ENCODE measurements around the gene KCNMA1. TPM values are rescaled to one million over a fixed set of nuclear protein-coding genes. Genes with fewer than 3 reads are reported as not detected.

KCNMA1 gene
- total and polyA plus RNA-seq, 10 of the 15 experiments (the other 5 are each of a cell fraction or from before 2014, with no cell fraction given), result 8.5 to 77.0 (median 21.3) TPM

DNA sequence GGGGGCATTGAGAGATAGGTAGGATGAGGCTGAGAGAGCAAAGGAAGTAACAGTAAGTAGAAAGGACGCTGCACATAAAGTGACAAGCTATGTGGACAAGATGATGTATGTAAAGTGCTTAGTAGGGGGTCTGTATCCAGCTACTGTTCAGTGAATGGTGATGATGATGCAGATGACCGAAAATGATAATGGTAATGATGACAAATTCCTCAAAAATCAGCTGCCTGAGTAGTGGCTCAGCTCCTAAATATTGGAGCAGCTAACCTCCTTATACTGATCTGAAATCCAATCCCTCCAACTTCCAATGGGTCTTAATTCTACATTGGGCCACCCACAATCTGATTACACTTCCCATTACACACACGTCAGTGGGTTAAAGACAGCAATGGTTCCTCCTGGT lies 27.1 kb upstream of the KCNMA1 start:
- intact Hi-C loops (cut with micrococcal nuclease; ENCODE audit: unreplicated experiment) (no loop called here), in situ Hi-C loops (cut with MboI) (no loop called here)
- H3K36me3 ChIP-seq (ENCODE audit: control insufficient read depth in 2 of 2, insufficient read depth in 2 of 2, low read length in 1 of 2), result no peaks in the 10 kb centered on the region
- ChIA-PET POLR2A (no interaction called here), RAD21 (ENCODE audit: unreplicated experiment) (interaction anchor here (0.9 to 3.0 kb wide), 3 partner anchors 13 to 46 kb away, joined by 3 to 30 read pairs (median 4); no protein-coding TSS in a partner anchor), CTCF (interaction anchor here (1.1 to 6.5 kb wide), 4 partner anchors 13 to 47 kb away, joined by 3 to 56 read pairs (median 4); no protein-coding TSS in a partner anchor), SMC1A (ENCODE audit: uncharacterized antibody, unreplicated experiment) (interaction anchor here (0.8 to 2.6 kb wide), 7 partner anchors 9 to 47 kb away, joined by 3 to 22 read pairs (median 4); no protein-coding TSS in a partner anchor)
- no TSS peak for BruUV-seq (replicated peaks)
- WGBS (ENCODE audit: insufficient coverage, insufficient replicate concordance, low lambda C conversion rate, missing lambda C conversion rate), result 46% methylated on average over 3 of the region's 3 CpGs
- no peaks in the 10 kb centered on the region for H4K20me1 ChIP-seq (ENCODE audit: control insufficient read depth, insufficient read depth)
- no peak overlapping the region for H3K9ac ChIP-seq (ENCODE audit: control insufficient read depth, insufficient read depth, low read length)
- H2AFZ ChIP-seq (ENCODE audit: control insufficient read depth, low read depth, low read length), result no peak overlapping the region
- H3K9me3 ChIP-seq (replicated peaks; ENCODE audit: control insufficient read depth, insufficient read depth, low read length), result peaks cover 7% of the 10 kb centered on the region; the same call in 2 of the 3 replicates
- no peak overlapping the region for H3K27ac ChIP-seq (ENCODE audit: control insufficient read depth, insufficient read depth)
- FAIRE-seq, result no peak
- ATAC-seq, result no peak
- peaks cover 13% of the 10 kb centered on the region for H3K4me1 ChIP-seq (ENCODE audit: control insufficient read depth, insufficient read depth, low read length)
- no peak overlapping the region for H3K4me3 ChIP-seq
- no peak overlapping the region for H3K4me2 ChIP-seq (ENCODE audit: control insufficient read depth, insufficient read depth)
- no peaks in the 10 kb centered on the region for H3K79me2 ChIP-seq (ENCODE audit: control insufficient read depth, insufficient read depth, low read length)
- no peaks in the 10 kb centered on the region for H3K27me3 ChIP-seq (replicated peaks in 1 of 2; ENCODE audit: control insufficient read depth in 2 of 2, insufficient read depth in 2 of 2, low read length in 1 of 2)
- no peak for DNase-seq (ENCODE audit: low read depth, low spot score)
- TF ChIP-seq, protein P1, sequence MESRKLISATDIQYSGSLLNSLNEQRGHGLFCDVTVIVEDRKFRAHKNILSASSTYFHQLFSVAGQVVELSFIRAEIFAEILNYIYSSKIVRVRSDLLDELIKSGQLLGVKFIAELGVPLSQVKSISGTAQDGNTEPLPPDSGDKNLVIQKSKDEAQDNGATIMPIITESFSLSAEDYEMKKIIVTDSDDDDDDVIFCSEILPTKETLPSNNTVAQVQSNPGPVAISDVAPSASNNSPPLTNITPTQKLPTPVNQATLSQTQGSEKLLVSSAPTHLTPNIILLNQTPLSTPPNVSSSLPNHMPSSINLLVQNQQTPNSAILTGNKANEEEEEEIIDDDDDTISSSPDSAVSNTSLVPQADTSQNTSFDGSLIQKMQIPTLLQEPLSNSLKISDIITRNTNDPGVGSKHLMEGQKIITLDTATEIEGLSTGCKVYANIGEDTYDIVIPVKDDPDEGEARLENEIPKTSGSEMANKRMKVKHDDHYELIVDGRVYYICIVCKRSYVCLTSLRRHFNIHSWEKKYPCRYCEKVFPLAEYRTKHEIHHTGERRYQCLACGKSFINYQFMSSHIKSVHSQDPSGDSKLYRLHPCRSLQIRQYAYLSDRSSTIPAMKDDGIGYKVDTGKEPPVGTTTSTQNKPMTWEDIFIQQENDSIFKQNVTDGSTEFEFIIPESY (IDR thresholded peaks at IDR 0.05), result no peak
- no peak for TF ChIP-seq KDM1A (IDR thresholded peaks at IDR 0.05; ENCODE audit: borderline replicate concordance)
- no peak for TF ChIP-seq ZNF207 (IDR thresholded peaks at IDR 0.05; ENCODE audit: borderline replicate concordance)
- TF ChIP-seq EZH2 (IDR thresholded peaks at IDR 0.05; ENCODE audit: borderline replicate concordance, control insufficient read depth, low read depth, low read length), result no peak
- TF ChIP-seq, protein P2, sequence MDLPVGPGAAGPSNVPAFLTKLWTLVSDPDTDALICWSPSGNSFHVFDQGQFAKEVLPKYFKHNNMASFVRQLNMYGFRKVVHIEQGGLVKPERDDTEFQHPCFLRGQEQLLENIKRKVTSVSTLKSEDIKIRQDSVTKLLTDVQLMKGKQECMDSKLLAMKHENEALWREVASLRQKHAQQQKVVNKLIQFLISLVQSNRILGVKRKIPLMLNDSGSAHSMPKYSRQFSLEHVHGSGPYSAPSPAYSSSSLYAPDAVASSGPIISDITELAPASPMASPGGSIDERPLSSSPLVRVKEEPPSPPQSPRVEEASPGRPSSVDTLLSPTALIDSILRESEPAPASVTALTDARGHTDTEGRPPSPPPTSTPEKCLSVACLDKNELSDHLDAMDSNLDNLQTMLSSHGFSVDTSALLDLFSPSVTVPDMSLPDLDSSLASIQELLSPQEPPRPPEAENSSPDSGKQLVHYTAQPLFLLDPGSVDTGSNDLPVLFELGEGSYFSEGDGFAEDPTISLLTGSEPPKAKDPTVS (IDR thresholded peaks at IDR 0.05; ENCODE audit: low read depth, low read length), result no peak
- TF ChIP-seq, protein P3, sequence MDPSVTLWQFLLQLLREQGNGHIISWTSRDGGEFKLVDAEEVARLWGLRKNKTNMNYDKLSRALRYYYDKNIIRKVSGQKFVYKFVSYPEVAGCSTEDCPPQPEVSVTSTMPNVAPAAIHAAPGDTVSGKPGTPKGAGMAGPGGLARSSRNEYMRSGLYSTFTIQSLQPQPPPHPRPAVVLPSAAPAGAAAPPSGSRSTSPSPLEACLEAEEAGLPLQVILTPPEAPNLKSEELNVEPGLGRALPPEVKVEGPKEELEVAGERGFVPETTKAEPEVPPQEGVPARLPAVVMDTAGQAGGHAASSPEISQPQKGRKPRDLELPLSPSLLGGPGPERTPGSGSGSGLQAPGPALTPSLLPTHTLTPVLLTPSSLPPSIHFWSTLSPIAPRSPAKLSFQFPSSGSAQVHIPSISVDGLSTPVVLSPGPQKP (IDR thresholded peaks at IDR 0.05; ENCODE audit: low read depth, low read length), result no peak
- no peak for TF ChIP-seq KAT2A (conservative IDR thresholded peaks at IDR 0.05; ENCODE audit: control insufficient read depth, low read depth, low read length)
- no peak for TF ChIP-seq EGR1 (IDR thresholded peaks at IDR 0.05; ENCODE audit: borderline replicate concordance in 1 of 2, low read depth in 2 of 2, low read length in 2 of 2)
- TF ChIP-seq, protein P4, sequence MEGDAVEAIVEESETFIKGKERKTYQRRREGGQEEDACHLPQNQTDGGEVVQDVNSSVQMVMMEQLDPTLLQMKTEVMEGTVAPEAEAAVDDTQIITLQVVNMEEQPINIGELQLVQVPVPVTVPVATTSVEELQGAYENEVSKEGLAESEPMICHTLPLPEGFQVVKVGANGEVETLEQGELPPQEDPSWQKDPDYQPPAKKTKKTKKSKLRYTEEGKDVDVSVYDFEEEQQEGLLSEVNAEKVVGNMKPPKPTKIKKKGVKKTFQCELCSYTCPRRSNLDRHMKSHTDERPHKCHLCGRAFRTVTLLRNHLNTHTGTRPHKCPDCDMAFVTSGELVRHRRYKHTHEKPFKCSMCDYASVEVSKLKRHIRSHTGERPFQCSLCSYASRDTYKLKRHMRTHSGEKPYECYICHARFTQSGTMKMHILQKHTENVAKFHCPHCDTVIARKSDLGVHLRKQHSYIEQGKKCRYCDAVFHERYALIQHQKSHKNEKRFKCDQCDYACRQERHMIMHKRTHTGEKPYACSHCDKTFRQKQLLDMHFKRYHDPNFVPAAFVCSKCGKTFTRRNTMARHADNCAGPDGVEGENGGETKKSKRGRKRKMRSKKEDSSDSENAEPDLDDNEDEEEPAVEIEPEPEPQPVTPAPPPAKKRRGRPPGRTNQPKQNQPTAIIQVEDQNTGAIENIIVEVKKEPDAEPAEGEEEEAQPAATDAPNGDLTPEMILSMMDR (IDR thresholded peaks at IDR 0.05 in 2 of 3, conservative IDR thresholded peaks at IDR 0.05 in 1 of 3; ENCODE audit: control insufficient read depth in 2 of 3, extremely low read depth in 1 of 3, insufficient read depth in 1 of 3, low read depth in 3 of 3, low read length in 3 of 3), result no peak
- TF ChIP-seq NFXL1 (IDR thresholded peaks at IDR 0.05; ENCODE audit: borderline replicate concordance), result no peak
- no peak for TF ChIP-seq RCOR1 (conservative IDR thresholded peaks at IDR 0.05; ENCODE audit: low read depth, low read length)
- TF ChIP-seq SREBF1 (IDR thresholded peaks at IDR 0.05; ENCODE audit: low read length), result no peak
- no peak for TF ChIP-seq NFIC (IDR thresholded peaks at IDR 0.05; ENCODE audit: low read depth, low read length)
- no peak for TF ChIP-seq ZZZ3 (IDR thresholded peaks at IDR 0.05; ENCODE audit: control insufficient read depth, insufficient read length, low read depth)
- TF ChIP-seq TBL1XR1 (IDR thresholded peaks at IDR 0.05; ENCODE audit: low read depth, low read length), result no peak
- no peak for TF ChIP-seq NR2F1 (conservative IDR thresholded peaks at IDR 0.05)
- no peak for TF ChIP-seq HDAC2 (IDR thresholded peaks at IDR 0.05)
- no peak for TF ChIP-seq JUND (IDR thresholded peaks at IDR 0.05; ENCODE audit: low read depth, low read length)
- TF ChIP-seq ZNF217 (IDR thresholded peaks at IDR 0.05), result no peak
